HG03045 (cell line): Measurements from ENCODE around the gene NLRC5.
"Not testable (repeated sequence)": the region's sequence is repeated elsewhere in the genome, so short reads cannot be mapped to it uniquely, and the experiment has no call there.

Source experiments
- ATAC-seq: cut with Tn5 transposase; IDR thresholded peaks from one replicate; pipeline ENCODE4 v1.9.1; 2021; ENCODE audit warnings: mild to moderate bottlenecking, moderate library complexity; ENCODE audit not compliant: unreplicated experiment

Gene NLRC5

GRCh38 chr16:56998352-56998751 is 9.0 kb downstream of the NLRC5 start:
- ATAC-seq, result no peak

GRCh38 chr16:56998861-56999260 is 9.5 kb downstream of the NLRC5 start:
- ATAC-seq, result no peak

- no peak for ATAC-seq
Measured at GRCh38 chr16:56999409-57000270, 10.3 kb downstream of the NLRC5 start.

- peak; percentile 36 for ATAC-seq
Measured at GRCh38 chr16:57000271-57001025, 11.1 kb downstream of the NLRC5 start.

- no peak for ATAC-seq
Measured at GRCh38 chr16:57001026-57001679, 11.8 kb downstream of the NLRC5 start.

- no peak for ATAC-seq
Measured at GRCh38 chr16:57003439-57004386, 14.4 kb downstream of the NLRC5 start.

- no peak for ATAC-seq
Measured at GRCh38 chr16:57004387-57005250, 15.3 kb downstream of the NLRC5 start.

- ATAC-seq, result not testable (repeated sequence)
Measured at GRCh38 chr16:57005597-57005996, 16.2 kb downstream of the NLRC5 start.

- no peak for ATAC-seq
Measured at GRCh38 chr16:57007050-57007449, 17.7 kb downstream of the NLRC5 start.

GRCh38 chr16:57007530-57007929 is 18.2 kb downstream of the NLRC5 start:
- no peak for ATAC-seq

GRCh38 chr16:57008440-57008839 is 19.1 kb downstream of the NLRC5 start:
- ATAC-seq, result no peak

- ATAC-seq, result no peak
Measured at GRCh38 chr16:57009643-57010170, 20.4 kb downstream of the NLRC5 start.

- ATAC-seq, result no peak
Measured at GRCh38 chr16:57012353-57012752, 23.0 kb downstream of the NLRC5 start.

- no peak for ATAC-seq
Measured at GRCh38 chr16:57013229-57013628, 23.9 kb downstream of the NLRC5 start.

GRCh38 chr16:57013902-57014301 is 24.5 kb downstream of the NLRC5 start:
- ATAC-seq, result no peak

GRCh38 chr16:57016301-57016700 is 26.9 kb downstream of the NLRC5 start:
- ATAC-seq, result no peak

- ATAC-seq, result no peak
Measured at GRCh38 chr16:57016831-57017230, 27.5 kb downstream of the NLRC5 start.

GRCh38 chr16:57017251-57017650 is 27.9 kb downstream of the NLRC5 start:
- no peak for ATAC-seq

GRCh38 chr16:57019746-57020145 is 30.4 kb downstream of the NLRC5 start:
- no peak for ATAC-seq
